Measurements from ENCODE around the gene NCAM1. TPM values are rescaled to one million over a fixed set of nuclear protein-coding genes. Genes with fewer than 3 reads are reported as not detected.

NCAM1 gene
- total and polyA plus RNA-seq, 9 of the 15 experiments (the other 6 are each of a cell fraction or from before 2014, with no cell fraction given) = 0.09 to 0.23 TPM; not detected in 7

DNA sequence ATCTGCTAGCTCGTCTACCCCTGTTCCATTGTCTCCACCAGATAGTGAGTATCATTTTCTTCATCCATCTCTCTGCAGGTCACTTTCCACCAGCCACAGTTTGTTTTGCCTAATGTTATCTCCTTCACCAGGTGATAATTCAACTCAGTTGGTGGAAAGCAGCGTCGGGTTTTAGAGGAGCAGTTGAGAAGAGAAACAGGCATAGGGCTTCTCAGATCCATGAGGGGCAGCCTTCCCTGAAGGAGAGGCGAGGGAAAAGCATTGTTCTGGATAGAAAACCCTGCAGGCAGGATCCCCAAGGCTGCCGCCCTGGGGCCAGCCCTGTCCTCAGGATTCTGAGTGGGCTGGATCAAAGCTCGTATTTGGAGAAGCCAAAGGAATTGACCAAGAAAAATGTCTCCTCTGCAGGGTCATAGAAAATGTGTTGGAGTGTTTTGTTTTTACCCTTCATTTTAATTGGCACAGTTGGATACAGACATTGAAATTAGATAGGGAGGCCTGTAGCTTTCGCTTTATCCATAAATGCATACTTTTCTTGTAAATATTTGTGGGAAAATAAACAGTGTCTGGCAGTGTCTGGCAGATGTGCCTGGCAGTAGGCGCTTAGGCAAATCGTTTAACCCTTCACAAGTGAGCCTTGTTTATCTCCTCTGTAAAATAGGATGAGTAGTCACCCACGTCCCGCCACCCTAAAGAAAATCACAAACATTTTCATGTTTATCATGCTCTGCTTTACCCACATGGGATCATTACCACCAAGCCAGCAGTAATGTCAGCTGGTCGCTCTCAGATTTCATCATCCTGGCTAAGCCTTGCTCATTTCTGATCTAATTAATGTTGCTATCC lies 279.8 kb downstream of the NCAM1 start:
- FAIRE-seq (no peak), ATAC-seq (no peak), DNase-seq (ENCODE audit: extremely low read depth in 1 of 4, low spot score in 3 of 4) (no peak)
- Histone ChIP-seq H3K27me3 (ENCODE audit: control insufficient read depth in 2 of 2, insufficient read depth in 2 of 2, low read length in 2 of 2) (peaks cover 16 to 42% of the 10 kb centered on the region in 2 experiments; a peak in 3 of 5 replicates), H3K9ac (ENCODE audit: insufficient read depth in 1 of 2, low read depth in 2 of 2, low read length in 2 of 2) (no peak overlapping the region), H3K79me2 (ENCODE audit: control insufficient read depth, insufficient read depth, low read length) (no peaks in the 10 kb centered on the region), H4K20me1 (replicated peaks; ENCODE audit: control insufficient read depth, insufficient read depth, low read length) (no peaks in the 10 kb centered on the region), H3K4me1 (replicated peaks in 1 of 2; ENCODE audit: control insufficient read depth in 2 of 2, insufficient read depth in 2 of 2, low read length in 2 of 2) (no peaks in the 10 kb centered on the region), H3K9me3 (replicated peaks; ENCODE audit: control insufficient read depth, insufficient read depth, low read depth, low read length) (no peaks in the 10 kb centered on the region), H3K36me3 (ENCODE audit: control insufficient read depth, insufficient read depth, low read length) (no peaks in the 10 kb centered on the region), H3K27ac (ENCODE audit: extremely low read depth, low read depth, low read length) (no peak overlapping the region), H3K4me2 (ENCODE audit: insufficient read depth, low read length) (no peak overlapping the region), H2AFZ (ENCODE audit: low read depth, low read length) (no peak overlapping the region), H3K4me3 (no peak overlapping the region), H3K9me1 (ENCODE audit: control insufficient read depth, insufficient read depth, low read length) (no peaks in the 10 kb centered on the region)
- intact Hi-C loops (cut with micrococcal nuclease) = no loop called here
- POLR2A ChIA-PET = interaction anchor here (0.7 to 0.8 kb wide), 2 partner anchors 20 to 498 kb away, joined by 3 to 4 read pairs; no protein-coding TSS in a partner anchor
- WGBS (ENCODE audit: insufficient coverage, low coverage, missing lambda C conversion rate) = 0% methylated on average over 12 of the region's 12 CpGs
- CTCF ChIA-PET (ENCODE audit: low intra/inter-chr PET ratio) = no interaction called here
- in situ Hi-C loops (cut with MboI) = no loop called here
- BruUV-seq (replicated peaks) = no TSS peak
- TF ChIP-seq, protein P1, sequence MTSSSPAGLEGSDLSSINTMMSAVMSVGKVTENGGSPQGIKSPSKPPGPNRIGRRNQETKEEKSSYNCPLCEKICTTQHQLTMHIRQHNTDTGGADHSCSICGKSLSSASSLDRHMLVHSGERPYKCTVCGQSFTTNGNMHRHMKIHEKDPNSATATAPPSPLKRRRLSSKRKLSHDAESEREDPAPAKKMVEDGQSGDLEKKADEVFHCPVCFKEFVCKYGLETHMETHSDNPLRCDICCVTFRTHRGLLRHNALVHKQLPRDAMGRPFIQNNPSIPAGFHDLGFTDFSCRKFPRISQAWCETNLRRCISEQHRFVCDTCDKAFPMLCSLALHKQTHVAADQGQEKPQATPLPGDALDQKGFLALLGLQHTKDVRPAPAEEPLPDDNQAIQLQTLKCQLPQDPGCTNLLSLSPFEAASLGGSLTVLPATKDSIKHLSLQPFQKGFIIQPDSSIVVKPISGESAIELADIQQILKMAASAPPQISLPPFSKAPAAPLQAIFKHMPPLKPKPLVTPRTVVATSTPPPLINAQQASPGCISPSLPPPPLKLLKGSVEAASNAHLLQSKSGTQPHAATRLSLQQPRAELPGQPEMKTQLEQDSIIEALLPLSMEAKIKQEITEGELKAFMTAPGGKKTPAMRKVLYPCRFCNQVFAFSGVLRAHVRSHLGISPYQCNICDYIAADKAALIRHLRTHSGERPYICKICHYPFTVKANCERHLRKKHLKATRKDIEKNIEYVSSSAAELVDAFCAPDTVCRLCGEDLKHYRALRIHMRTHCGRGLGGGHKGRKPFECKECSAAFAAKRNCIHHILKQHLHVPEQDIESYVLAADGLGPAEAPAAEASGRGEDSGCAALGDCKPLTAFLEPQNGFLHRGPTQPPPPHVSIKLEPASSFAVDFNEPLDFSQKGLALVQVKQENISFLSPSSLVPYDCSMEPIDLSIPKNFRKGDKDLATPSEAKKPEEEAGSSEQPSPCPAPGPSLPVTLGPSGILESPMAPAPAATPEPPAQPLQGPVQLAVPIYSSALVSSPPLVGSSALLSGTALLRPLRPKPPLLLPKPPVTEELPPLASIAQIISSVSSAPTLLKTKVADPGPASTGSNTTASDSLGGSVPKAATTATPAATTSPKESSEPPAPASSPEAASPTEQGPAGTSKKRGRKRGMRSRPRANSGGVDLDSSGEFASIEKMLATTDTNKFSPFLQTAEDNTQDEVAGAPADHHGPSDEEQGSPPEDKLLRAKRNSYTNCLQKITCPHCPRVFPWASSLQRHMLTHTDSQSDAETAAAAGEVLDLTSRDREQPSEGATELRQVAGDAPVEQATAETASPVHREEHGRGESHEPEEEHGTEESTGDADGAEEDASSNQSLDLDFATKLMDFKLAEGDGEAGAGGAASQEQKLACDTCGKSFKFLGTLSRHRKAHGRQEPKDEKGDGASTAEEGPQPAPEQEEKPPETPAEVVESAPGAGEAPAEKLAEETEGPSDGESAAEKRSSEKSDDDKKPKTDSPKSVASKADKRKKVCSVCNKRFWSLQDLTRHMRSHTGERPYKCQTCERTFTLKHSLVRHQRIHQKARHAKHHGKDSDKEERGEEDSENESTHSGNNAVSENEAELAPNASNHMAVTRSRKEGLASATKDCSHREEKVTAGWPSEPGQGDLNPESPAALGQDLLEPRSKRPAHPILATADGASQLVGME (CRISPR knock-in tag; IDR thresholded peaks at IDR 0.05) = no peak
- TF ChIP-seq JUN (IDR thresholded peaks at IDR 0.05; ENCODE audit: borderline replicate concordance, low read depth, low read length) (no peak), JUN (CRISPR knock-in tag; IDR thresholded peaks at IDR 0.05; ENCODE audit: borderline replicate concordance) (no peak), SUPT5H (IDR thresholded peaks at IDR 0.05) (no peak), ZKSCAN8 (CRISPR knock-in tag; IDR thresholded peaks at IDR 0.05) (no peak), ZFP36 (IDR thresholded peaks at IDR 0.05; ENCODE audit: low read depth, low read length, partially characterized antibody) (no peak), CREB1 (IDR thresholded peaks at IDR 0.05) (no peak), CREB1 (CRISPR knock-in tag; IDR thresholded peaks at IDR 0.05) (no peak), YBX1 (IDR thresholded peaks at IDR 0.05) (no peak), NFYB (IDR thresholded peaks at IDR 0.05; ENCODE audit: extremely low read depth, insufficient read length) (no peak), BRCA1 (IDR thresholded peaks at IDR 0.05) (no peak), BRCA1 (CRISPR knock-in tag; IDR thresholded peaks at IDR 0.05) (no peak), ZNF696 (CRISPR knock-in tag; conservative IDR thresholded peaks at IDR 0.05) (no peak), FOXK1 (CRISPR knock-in tag; IDR thresholded peaks at IDR 0.05; ENCODE audit: borderline replicate concordance) (no peak), TAF7 (tag; IDR thresholded peaks at IDR 0.05) (no peak), L3MBTL2 (IDR thresholded peaks at IDR 0.05) (no peak), ZNF408 (CRISPR knock-in tag; IDR thresholded peaks at IDR 0.05; ENCODE audit: low read depth) (no peak)
- TF ChIP-seq, protein P2, sequence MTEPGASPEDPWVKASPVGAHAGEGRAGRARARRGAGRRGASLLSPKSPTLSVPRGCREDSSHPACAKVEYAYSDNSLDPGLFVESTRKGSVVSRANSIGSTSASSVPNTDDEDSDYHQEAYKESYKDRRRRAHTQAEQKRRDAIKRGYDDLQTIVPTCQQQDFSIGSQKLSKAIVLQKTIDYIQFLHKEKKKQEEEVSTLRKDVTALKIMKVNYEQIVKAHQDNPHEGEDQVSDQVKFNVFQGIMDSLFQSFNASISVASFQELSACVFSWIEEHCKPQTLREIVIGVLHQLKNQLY (CRISPR knock-in tag; conservative IDR thresholded peaks at IDR 0.05) = no peak

Data from K562 (cell line).